Right lobe of liver (tissue), 4 donors: ENCODE measurements around the gene RGL1.

Experiments
- POLR2A ChIP-seq: fragments of 450-650 bp; IDR thresholded peaks from one replicate; pipeline ENCODE4 v1.6.1; 2017; ENCODE audit warnings: antibody characterized with exemption, mild to moderate bottlenecking
- TF ChIP-seq, protein P1 (sequence below), 4 donors: fragments of 200-600 bp in 3 of 4; fragments of 450-650 bp in 1 of 4; IDR thresholded peaks; one replicate each; pipeline versions ENCODE4 v1.5.1 to v1.8.0; 2016 to 2022; ENCODE audit warnings: antibody characterized with exemption in 4 of 4, mild to moderate bottlenecking in 2 of 4
- donor health status: DM: no; HTN: no; CAD: no.
- donor health status: DM: no; HTN: no; CAD: no.
- donor health status: DM: no; HTN: yes; CAD: no.

- TF ChIP-seq, protein P1, sequence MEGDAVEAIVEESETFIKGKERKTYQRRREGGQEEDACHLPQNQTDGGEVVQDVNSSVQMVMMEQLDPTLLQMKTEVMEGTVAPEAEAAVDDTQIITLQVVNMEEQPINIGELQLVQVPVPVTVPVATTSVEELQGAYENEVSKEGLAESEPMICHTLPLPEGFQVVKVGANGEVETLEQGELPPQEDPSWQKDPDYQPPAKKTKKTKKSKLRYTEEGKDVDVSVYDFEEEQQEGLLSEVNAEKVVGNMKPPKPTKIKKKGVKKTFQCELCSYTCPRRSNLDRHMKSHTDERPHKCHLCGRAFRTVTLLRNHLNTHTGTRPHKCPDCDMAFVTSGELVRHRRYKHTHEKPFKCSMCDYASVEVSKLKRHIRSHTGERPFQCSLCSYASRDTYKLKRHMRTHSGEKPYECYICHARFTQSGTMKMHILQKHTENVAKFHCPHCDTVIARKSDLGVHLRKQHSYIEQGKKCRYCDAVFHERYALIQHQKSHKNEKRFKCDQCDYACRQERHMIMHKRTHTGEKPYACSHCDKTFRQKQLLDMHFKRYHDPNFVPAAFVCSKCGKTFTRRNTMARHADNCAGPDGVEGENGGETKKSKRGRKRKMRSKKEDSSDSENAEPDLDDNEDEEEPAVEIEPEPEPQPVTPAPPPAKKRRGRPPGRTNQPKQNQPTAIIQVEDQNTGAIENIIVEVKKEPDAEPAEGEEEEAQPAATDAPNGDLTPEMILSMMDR (IDR thresholded peaks at IDR 0.05): no peak
- no peak for TF ChIP-seq POLR2A
Observed at GRCh38 chr1:183885142-183885735, 80.3 kb downstream of the RGL1 start.
